Non-pigmented ciliary epithelial cell (primary cell): ENCODE data around the gene PTAR1.
A peak's percentile ranks its signal among the peaks of the same experiment; 100 is the strongest.

Experiments used
- DNase-seq: peaks from one replicate; pipeline ENCODE4 v3.0.0-alpha.2; 2010; ENCODE audit warnings: low read depth

Gene PTAR1

DNA sequence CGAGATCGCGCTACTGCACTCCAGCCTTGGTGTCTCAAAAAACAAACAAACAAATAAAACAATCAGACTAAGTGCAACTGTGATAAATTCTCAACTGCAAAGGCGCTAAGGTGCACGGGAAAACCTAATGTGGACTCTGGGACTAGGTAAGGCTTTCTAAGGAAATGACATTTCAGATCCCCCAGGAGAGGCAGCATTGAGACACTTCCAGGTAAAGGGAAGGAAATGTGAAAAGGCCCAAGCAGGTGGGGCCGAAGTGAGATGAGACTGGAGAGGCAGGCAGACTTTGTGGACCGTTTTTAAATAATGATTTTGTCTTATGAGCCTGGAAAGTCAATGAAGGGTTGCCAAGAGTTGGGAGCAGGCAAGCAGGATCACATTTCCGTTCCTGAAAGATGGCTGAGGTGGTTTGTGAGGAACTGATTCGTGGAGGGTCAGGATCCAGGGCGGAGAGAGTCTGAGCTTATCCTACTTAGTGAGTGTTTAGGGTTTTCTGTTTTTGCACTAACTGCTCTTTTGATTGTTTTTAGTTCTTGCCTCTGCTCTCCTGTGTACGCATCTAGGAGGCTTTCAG, 85.6 kb downstream of the PTAR1 start:
- DNase-seq, result no peak

DNA sequence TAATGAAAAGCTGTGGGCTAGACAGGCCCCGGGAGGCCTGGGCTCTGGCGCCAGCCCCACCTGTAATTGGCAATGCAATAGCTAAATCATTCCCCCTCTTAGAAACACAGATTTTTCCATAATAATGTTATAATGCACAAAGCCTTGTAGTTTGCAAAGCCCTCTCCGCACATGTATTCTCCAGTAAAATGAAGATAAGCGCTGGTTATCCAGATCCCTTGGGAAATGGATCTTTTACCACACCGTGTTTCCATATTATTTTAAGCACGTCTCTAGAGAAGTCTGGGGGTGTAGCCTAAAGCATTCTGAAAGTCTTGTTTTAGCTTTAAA, 86.5 kb downstream of the PTAR1 start:
- DNase-seq, result no peak

DNA sequence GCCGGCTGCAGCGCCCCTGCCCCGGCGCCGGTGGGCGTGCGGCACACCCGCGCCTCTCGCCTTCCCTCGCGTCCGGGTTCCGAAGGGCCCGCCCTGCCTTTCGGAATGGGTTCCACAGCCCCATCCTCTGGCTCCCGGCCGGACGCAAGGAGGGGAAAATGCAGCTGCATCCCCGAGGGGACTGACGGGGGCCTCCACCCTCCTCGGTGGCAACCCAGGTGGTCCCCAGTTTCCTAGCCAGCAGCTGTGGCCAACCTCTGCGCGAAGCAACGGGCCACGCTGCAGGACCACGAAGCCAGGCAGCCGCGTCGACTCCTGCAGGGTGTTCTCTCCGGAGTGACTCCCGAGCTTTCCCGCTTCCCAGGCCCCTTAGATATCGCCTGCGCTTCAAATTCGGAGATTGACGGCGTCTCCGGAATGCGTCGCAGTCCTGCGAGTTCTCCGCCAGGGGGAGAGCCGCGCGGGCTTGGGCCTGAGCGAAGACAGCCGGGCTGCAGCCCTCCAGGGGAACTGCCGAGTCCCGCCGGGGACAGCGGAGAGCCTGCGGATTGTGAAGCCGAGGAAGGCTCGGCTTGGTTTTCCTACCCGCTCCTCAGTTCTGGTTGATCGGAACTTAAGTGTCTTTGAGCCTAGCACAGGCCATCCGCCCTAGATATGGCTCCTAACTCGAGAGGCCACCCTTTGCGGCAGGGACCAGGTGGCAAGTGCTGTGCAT, 87.1 kb downstream of the PTAR1 start:
- peak; percentile 56 for DNase-seq

GRCh38 chr9:69671879-69672595, 87.8 kb downstream of the PTAR1 start, which contains the start of gene APBA1:
TSS of gene APBA1 (minus strand) at chr9:69672371.
- DNase-seq, result no peak

DNA sequence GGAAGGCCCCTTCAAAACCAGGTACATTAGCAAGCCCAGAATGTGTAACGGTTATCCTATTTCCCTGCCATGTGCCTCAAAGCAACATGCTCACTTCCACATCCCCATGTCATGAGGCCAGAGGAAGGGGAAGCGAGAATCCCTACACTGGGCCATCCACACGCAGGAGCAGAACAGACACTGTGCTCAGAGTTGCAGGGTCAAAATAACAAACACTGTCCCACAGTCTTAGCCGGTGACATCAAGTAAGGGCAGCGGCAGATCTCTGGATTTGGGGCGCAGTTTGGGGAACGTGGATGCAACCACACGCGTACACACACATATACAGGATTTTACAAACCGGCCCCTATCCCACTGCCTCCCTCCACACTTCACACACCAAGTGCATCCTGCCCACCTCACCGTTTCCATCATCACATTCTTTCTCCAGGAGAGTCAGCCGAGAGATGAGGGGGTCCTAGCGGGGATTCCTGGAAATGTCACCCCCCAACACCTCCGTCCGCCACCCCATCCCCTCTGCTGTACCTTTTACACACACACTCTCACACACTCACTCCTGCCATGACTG, 88.4 kb downstream of the PTAR1 start:
- no peak for DNase-seq

DNA sequence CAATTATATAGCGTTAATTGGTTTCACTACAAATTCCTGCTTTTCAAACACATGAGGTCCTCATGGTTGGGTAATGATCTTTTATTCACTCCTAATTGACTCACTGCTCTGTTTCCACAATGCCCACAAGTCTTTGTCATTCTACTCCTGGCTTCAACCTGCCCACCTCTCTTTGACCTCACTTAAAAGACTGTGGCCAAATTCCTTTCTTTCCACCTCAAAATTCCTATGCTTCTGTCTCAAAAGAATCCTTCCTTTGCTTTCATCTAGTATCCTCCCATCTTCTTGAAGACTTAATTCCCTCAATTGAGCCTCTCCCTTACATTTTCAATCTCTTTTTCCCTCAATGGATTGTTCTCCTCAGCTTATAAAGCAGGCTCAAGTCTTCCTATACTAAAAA, 92.5 kb downstream of the PTAR1 start:
- DNase-seq, result no peak

- DNase-seq, result no peak
These were observed 99.5 kb downstream of the PTAR1 start for GRCh38 chr9:69660304-69660703.
